ENCODE data around the gene TXNDC5.

DNA sequence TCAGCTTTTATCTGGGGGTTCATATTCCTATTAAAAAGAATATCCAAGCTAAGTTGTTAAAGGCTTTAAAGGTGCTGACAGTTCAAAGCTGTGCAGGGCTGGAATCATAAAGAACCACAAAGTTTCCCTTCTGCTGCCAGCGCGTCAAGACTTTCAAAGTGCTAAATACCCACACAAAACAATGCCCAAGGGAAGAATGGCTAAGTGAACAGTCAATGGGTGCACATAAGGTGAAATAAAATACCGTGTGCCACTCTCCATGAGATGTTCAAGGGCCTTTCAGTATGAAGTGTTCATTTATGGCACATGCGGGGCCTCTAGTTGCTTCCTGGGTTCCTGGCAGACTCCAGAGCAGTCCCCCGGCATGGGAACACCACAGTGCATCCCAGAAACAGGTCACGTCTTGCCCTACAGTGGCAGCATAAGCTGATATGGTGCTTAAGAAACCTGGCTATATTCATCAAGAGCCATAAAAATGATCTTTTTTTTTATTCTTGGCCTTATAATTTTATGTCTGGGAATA is 14.1 kb downstream of the TXNDC5 start:
- TF ChIP-seq, protein P1, sequence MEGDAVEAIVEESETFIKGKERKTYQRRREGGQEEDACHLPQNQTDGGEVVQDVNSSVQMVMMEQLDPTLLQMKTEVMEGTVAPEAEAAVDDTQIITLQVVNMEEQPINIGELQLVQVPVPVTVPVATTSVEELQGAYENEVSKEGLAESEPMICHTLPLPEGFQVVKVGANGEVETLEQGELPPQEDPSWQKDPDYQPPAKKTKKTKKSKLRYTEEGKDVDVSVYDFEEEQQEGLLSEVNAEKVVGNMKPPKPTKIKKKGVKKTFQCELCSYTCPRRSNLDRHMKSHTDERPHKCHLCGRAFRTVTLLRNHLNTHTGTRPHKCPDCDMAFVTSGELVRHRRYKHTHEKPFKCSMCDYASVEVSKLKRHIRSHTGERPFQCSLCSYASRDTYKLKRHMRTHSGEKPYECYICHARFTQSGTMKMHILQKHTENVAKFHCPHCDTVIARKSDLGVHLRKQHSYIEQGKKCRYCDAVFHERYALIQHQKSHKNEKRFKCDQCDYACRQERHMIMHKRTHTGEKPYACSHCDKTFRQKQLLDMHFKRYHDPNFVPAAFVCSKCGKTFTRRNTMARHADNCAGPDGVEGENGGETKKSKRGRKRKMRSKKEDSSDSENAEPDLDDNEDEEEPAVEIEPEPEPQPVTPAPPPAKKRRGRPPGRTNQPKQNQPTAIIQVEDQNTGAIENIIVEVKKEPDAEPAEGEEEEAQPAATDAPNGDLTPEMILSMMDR (IDR thresholded peaks at IDR 0.05): no peak
- TF ChIP-seq POLR2A (IDR thresholded peaks at IDR 0.05): no peak

Data from thyroid gland (tissue), 4 donors.